ENCODE results near the gene MPV17.

MPV17 gene

GRCh38 chr2:27261241-27261925 lies 61.5 kb downstream of the MPV17 start:
- H3K14ac ChIP-seq (ENCODE audit: low read length) = no peak overlapping the region
- peak overlapping the region; percentile 85 for H2AFZ ChIP-seq (ENCODE audit: low read length)
- peak overlapping the region; percentile 7 for H3K18ac ChIP-seq (ENCODE audit: low read length)
- DNase-seq (ENCODE audit: low spot score) = no peak
- no peak overlapping the region for H4K8ac ChIP-seq (ENCODE audit: low read depth, low read length)
- H2BK12ac ChIP-seq (ENCODE audit: low read length) = no peak overlapping the region
- no peak overlapping the region for H4K91ac ChIP-seq (ENCODE audit: low read depth, low read length, poor library complexity)
- H2BK5ac ChIP-seq (ENCODE audit: low read length) = no peak overlapping the region
- WGBS, 2 donors (ENCODE audit: extremely low coverage in 2 of 2, insufficient read length in 2 of 2, insufficient replicate concordance in 1 of 2) = no CpG with 5 or more reads among the region's 11 CpGs
- peak overlapping the region; percentile 13 for H2AK5ac ChIP-seq (ENCODE audit: low read depth, low read length)
- peaks cover 0 to 2% of the 10 kb centered on the region in 2 donors for H3K9me3 ChIP-seq (replicated peaks in 1 of 2; ENCODE audit: control insufficient read depth in 2 of 2, insufficient read depth in 1 of 2, low read depth in 1 of 2, low read length in 2 of 2)
- no peak overlapping the region for H3K27ac ChIP-seq (replicated peaks; ENCODE audit: low read length)
- H3K9ac ChIP-seq (ENCODE audit: low read depth, low read length, poor library complexity) = no peak overlapping the region
- H3K23ac ChIP-seq (ENCODE audit: low read depth, low read length, poor library complexity) = peak overlapping the region; percentile 69
- peaks cover 0 to 3% of the 10 kb centered on the region in 2 donors for H3K4me1 ChIP-seq (ENCODE audit: control insufficient read depth in 2 of 2, insufficient read depth in 1 of 2, low read depth in 1 of 2, low read length in 2 of 2)
- peak overlapping the region; percentile 43 for H2BK120ac ChIP-seq (ENCODE audit: low read depth, low read length)
- no peak overlapping the region for H3K4ac ChIP-seq (ENCODE audit: low read length)
- no peaks in the 10 kb centered on the region for H3K79me1 ChIP-seq (ENCODE audit: low read depth, low read length)
- peaks cover 38 to 98% (median 62%) of the 10 kb centered on the region in 3 experiments for H3K27me3 ChIP-seq (ENCODE audit: control insufficient read depth in 3 of 3, insufficient read depth in 3 of 3, low read depth in 1 of 3, low read length in 3 of 3)
- H3K36me3 ChIP-seq (replicated peaks in 1 of 2; ENCODE audit: control insufficient read depth in 2 of 2, insufficient read depth in 2 of 2, low read length in 2 of 2) = no peaks in the 10 kb centered on the region
- peak overlapping the region; percentile 38 for H2BK15ac ChIP-seq (ENCODE audit: low read length)
- H3K4me2 ChIP-seq (ENCODE audit: insufficient read depth, low read length, poor library complexity, severe bottlenecking) = no peak overlapping the region
- no peak overlapping the region for H3K4me3 ChIP-seq (ENCODE audit: low read length in 2 of 2)

Data from neuronal stem cell (in vitro differentiated cells).